Measurements from ENCODE around the gene SNX19.

SNX19 gene

DNA sequence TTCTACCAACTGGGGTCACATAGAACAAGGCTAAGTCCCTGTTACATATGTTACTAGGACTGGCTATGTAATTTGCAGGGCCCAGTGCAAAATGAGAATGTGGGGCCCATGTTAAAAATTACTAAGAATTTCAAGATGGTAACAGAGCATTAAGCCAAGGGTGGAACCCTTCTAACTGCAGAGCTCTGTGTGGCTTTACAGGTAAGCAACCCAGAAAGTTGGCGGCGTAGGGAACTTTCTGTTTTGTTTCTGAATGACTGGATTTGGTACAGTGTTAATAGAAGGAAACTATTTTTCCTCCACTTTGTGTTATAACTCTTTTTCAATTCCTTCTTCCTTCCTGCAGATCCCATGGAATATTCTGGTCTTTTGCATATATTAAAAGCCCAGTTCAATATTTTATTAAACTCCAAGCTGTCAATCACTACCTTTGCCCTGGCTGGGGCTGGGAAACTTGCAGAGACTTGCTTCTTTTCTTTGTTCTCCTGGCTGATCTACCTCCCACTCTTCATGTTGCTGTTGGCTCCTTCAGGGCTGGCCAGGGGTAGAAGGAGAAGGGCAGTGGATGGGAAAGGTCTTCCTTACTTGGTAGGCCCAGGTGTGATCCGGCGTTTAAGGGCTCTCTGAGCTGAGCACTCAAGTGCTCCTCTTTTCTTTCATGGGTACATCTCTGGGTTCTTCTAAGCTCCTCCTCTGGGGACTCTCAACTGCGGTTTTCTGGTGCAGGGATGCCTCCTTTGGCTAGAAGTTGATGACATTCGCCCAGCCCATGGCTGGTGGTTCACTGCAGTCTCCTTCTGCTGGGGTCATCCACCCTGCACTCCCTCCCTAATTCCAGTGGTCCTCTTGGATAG is 67.7 kb downstream of the SNX19 start:
- Histone ChIP-seq H3K4me1 (ENCODE audit: low read length) (peaks cover 66% of the 10 kb centered on the region), H3K36me3 (replicated peaks; ENCODE audit: low read depth, low read length) (no peaks in the 10 kb centered on the region), H3K4me2 (ENCODE audit: low read length) (peak overlapping the region; percentile 54), H3K4me3 (ENCODE audit: low read length) (peak overlapping the region; percentile 8; the same call in 1 of the 2 replicates), H3K27ac (ENCODE audit: low read length) (peak overlapping the region; percentile 39), H3K79me2 (ENCODE audit: low read length) (no peaks in the 10 kb centered on the region), H3K27me3 (ENCODE audit: low read depth, low read length) (no peaks in the 10 kb centered on the region), H2AFZ (ENCODE audit: low read depth, low read length) (no peak overlapping the region), H3K9me3 (ENCODE audit: insufficient read depth, low read length) (no peaks in the 10 kb centered on the region), H3K9ac (ENCODE audit: low read length) (no peak overlapping the region), H4K20me1 (ENCODE audit: insufficient read depth, low read length) (no peaks in the 10 kb centered on the region)
- TF ChIP-seq CTCF (IDR thresholded peaks at IDR 0.05; ENCODE audit: low read depth, low read length), result no peak
- no peak for TF ChIP-seq EZH2phosphoT487 (IDR thresholded peaks at IDR 0.05; ENCODE audit: low read depth)

GRCh38 chr11:130847517-130847916 is 68.8 kb downstream of the SNX19 start:
- Histone ChIP-seq H3K36me3 (replicated peaks; ENCODE audit: low read depth, low read length) (no peaks in the 10 kb centered on the region), H3K27ac (ENCODE audit: low read length) (peak overlapping the region; percentile 38; the same call in 1 of the 2 replicates), H3K4me3 (ENCODE audit: low read length) (peak overlapping the region; percentile 36), H4K20me1 (ENCODE audit: insufficient read depth, low read length) (no peaks in the 10 kb centered on the region), H3K9ac (ENCODE audit: low read length) (peak overlapping the region; percentile 4; the same call in 1 of the 2 replicates), H3K9me3 (ENCODE audit: insufficient read depth, low read length) (no peaks in the 10 kb centered on the region), H3K27me3 (ENCODE audit: low read depth, low read length) (no peaks in the 10 kb centered on the region), H3K4me1 (ENCODE audit: low read length) (peaks cover 57% of the 10 kb centered on the region), H3K79me2 (ENCODE audit: low read length) (no peaks in the 10 kb centered on the region), H2AFZ (ENCODE audit: low read depth, low read length) (peak overlapping the region; percentile 2; the same call in 1 of the 2 replicates), H3K4me2 (ENCODE audit: low read length) (peak overlapping the region; percentile 54)
- no peak for TF ChIP-seq CTCF (IDR thresholded peaks at IDR 0.05; ENCODE audit: low read depth, low read length)
- no peak for TF ChIP-seq EZH2phosphoT487 (IDR thresholded peaks at IDR 0.05; ENCODE audit: low read depth)

- H2AFZ ChIP-seq (ENCODE audit: low read depth, low read length), result peak overlapping the region; percentile 42; the same call in 1 of the 2 replicates
- H3K4me2 ChIP-seq (ENCODE audit: low read length), result peak overlapping the region; percentile 54
- H4K20me1 ChIP-seq (ENCODE audit: insufficient read depth, low read length), result no peaks in the 10 kb centered on the region
- no peaks in the 10 kb centered on the region for H3K9me3 ChIP-seq (ENCODE audit: insufficient read depth, low read length)
- H3K27ac ChIP-seq (ENCODE audit: low read length), result peak overlapping the region; percentile 38
- H3K36me3 ChIP-seq (replicated peaks; ENCODE audit: low read depth, low read length), result no peaks in the 10 kb centered on the region
- no peaks in the 10 kb centered on the region for H3K79me2 ChIP-seq (ENCODE audit: low read length)
- no peak overlapping the region for H3K4me3 ChIP-seq (ENCODE audit: low read length)
- H3K27me3 ChIP-seq (ENCODE audit: low read depth, low read length), result no peaks in the 10 kb centered on the region
- no peak overlapping the region for H3K9ac ChIP-seq (ENCODE audit: low read length)
- no peak for TF ChIP-seq EZH2phosphoT487 (IDR thresholded peaks at IDR 0.05; ENCODE audit: low read depth)
- TF ChIP-seq CTCF (IDR thresholded peaks at IDR 0.05; ENCODE audit: low read depth, low read length), result no peak
- H3K4me1 ChIP-seq (ENCODE audit: low read length), result peaks cover 56% of the 10 kb centered on the region
These were observed 69.7 kb downstream of the SNX19 start for GRCh38 chr11:130846606-130847005.

DNA sequence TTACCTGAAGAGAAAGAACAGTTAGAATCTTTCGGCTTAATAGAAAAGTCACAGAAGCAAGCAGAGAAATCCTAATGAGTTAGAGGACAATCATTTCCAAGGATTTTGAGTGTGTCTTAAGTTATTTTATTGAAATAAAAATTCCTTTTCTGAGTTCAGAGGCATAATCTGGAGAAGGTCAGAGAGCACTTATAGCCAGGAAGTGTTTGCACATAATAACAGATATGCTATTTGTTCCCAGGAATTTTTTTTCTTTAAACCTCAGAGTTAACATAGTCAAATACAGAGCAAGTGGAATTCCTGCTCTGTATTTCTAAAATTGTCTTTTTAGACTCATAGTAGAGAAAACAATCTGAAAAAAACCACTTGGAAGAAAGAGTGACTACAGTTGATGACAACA is 74.3 kb downstream of the SNX19 start:
- Histone ChIP-seq H3K36me3 (replicated peaks; ENCODE audit: low read depth, low read length) (no peaks in the 10 kb centered on the region), H3K4me1 (ENCODE audit: low read length) (peaks cover 20% of the 10 kb centered on the region)
- TF ChIP-seq CTCF (IDR thresholded peaks at IDR 0.05; ENCODE audit: low read depth, low read length) (no peak), EZH2phosphoT487 (IDR thresholded peaks at IDR 0.05; ENCODE audit: low read depth) (no peak)

More for the DNA sequence above, 74.3 kb downstream of the SNX19 start:
- Histone ChIP-seq H3K79me2 (ENCODE audit: low read length) (no peaks in the 10 kb centered on the region), H3K27me3 (ENCODE audit: low read depth, low read length) (no peaks in the 10 kb centered on the region), H4K20me1 (ENCODE audit: insufficient read depth, low read length) (no peaks in the 10 kb centered on the region), H2AFZ (ENCODE audit: low read depth, low read length) (no peak overlapping the region), H3K9ac (ENCODE audit: low read length) (no peak overlapping the region), H3K27ac (ENCODE audit: low read length) (no peak overlapping the region), H3K4me3 (ENCODE audit: low read length) (no peak overlapping the region), H3K9me3 (ENCODE audit: insufficient read depth, low read length) (peaks cover 10% of the 10 kb centered on the region), H3K4me2 (ENCODE audit: low read length) (no peak overlapping the region)

All from OCI-LY3 (cell line).